PC-3 (cell line): ENCODE measurements around the gene ZC3HAV1L. TPM values are rescaled to one million over a fixed set of nuclear protein-coding genes. Genes with fewer than 3 reads are reported as not detected.

Source experiments
- ATAC-seq: fragments of 200-7000 bp; cut with Tn5 transposase; 2 replicates; pipeline ENCODE4 v1.9.1; 2020; ENCODE audit warnings: mild to moderate bottlenecking, moderate library complexity
- BruUV-seq: library from RNA; stranded (reverse); fragments of 400-500 nt; replicated peaks from 2 replicates; lab custom pipeline; 2021; lab: Mats Ljungman, UMichigan
- CTCF ChIA-PET: fragments of 300-600 bp; sonication (Branson Sonifier 250); formaldehyde crosslinking; loops from one replicate; lab custom pipeline; 2022; ENCODE audit warnings: antibody characterized with exemption; lab: Charles Lee
- POLR2A ChIA-PET: fragments of 300-600 bp; sonication (Branson Sonifier 250); formaldehyde crosslinking; loops from one replicate; lab custom pipeline; 2022; ENCODE audit warnings: antibody characterized with exemption; ENCODE audit not compliant: unreplicated experiment; lab: Charles Lee
- DNase-seq: peaks from one replicate; pipeline ENCODE4 v3.0.0-alpha.2; 2015
- H2AFZ ChIP-seq: fragments of 300-600 bp; sonication (generic); 2 replicates; pipeline ENCODE4 v1.6.0; 2016; ENCODE audit warnings: antibody characterized with exemption, low read length
- H3F3A ChIP-seq: fragments of 300-600 bp; sonication (generic); one replicate; pipeline ENCODE4 v1.6.0; 2017; ENCODE audit warnings: antibody characterized with exemption, low read length, control low read depth, mild to moderate bottlenecking; ENCODE audit not compliant: unreplicated experiment
- H3K27ac ChIP-seq: fragments of 300-600 bp; sonication (generic); 2 replicates; pipeline ENCODE4 v1.5.1; 2016; ENCODE audit warnings: mild to moderate bottlenecking, low read length
- H3K27me3 ChIP-seq: fragments of 300-600 bp; sonication (generic); 2 replicates; pipeline ENCODE4 v1.6.1; 2016; ENCODE audit warnings: low read length, mixed read lengths
- H3K36me3 ChIP-seq: fragments of 300-600 bp; sonication (generic); 2 replicates; pipeline ENCODE4 v1.6.1; 2016; ENCODE audit warnings: low read depth, mixed run types, low read length, mixed read lengths
- H3K4me1 ChIP-seq: fragments of 300-600 bp; sonication (generic); 2 replicates; pipeline ENCODE4 v1.5.1; 2016; ENCODE audit warnings: low read length; ENCODE audit not compliant: insufficient read depth
- H3K4me2 ChIP-seq: fragments of 300-600 bp; sonication (generic); 2 replicates; pipeline ENCODE4 v1.6.0; 2016; ENCODE audit warnings: low read length
- H3K4me3 ChIP-seq: fragments of 300-600 bp; sonication (generic); 2 replicates; pipeline ENCODE4 v1.5.1; 2016; ENCODE audit warnings: mild to moderate bottlenecking, low read length, mixed read lengths
- H3K79me2 ChIP-seq: fragments of 300-600 bp; sonication (generic); 2 replicates; pipeline ENCODE4 v1.6.1; 2017; ENCODE audit warnings: low read length, mixed read lengths
- H3K9ac ChIP-seq: fragments of 300-600 bp; sonication (generic); 2 replicates; pipeline ENCODE4 v1.6.0; 2016; ENCODE audit warnings: mild to moderate bottlenecking, low read length
- H3K9me2 ChIP-seq: fragments of 300-600 bp; sonication (generic); replicated peaks from 2 replicates; pipeline ENCODE4 v1.6.1; 2016; ENCODE audit warnings: mixed run types, low read length, mixed read lengths
- H3K9me3 ChIP-seq: fragments of 300-600 bp; sonication (generic); 2 replicates; pipeline ENCODE4 v1.6.1; 2016; ENCODE audit warnings: low read length, mixed read lengths
- H4K20me1 ChIP-seq: fragments of 300-600 bp; sonication (generic); 2 replicates; pipeline ENCODE4 v1.6.1; 2016; ENCODE audit warnings: low read length, mixed read lengths
- CTCF ChIP-seq: fragments of 300-600 bp; sonication (generic); conservative IDR thresholded peaks from 2 replicates; pipeline ENCODE4 v1.5.1; 2017; ENCODE audit warnings: antibody characterized with exemption, low read depth, mild to moderate bottlenecking, low read length
- EZH2 ChIP-seq: fragments of 300-600 bp; sonication (generic); IDR thresholded peaks from one replicate; pipeline ENCODE4 v1.6.1; 2017; ENCODE audit warnings: antibody characterized with exemption, mild to moderate bottlenecking, low read length; ENCODE audit not compliant: unreplicated experiment
- EZH2phosphoT487 ChIP-seq: fragments of 300-600 bp; sonication (generic); IDR thresholded peaks from 2 replicates; pipeline ENCODE4 v1.6.1; 2018; ENCODE audit warnings: mild to moderate bottlenecking, antibody characterized with exemption, low read length, borderline replicate concordance
- intact Hi-C: fragments of 100-400 bp; cut with micrococcal nuclease; formaldehyde crosslinking; loops from 2 replicates; pipeline ENCODE4 v1.9.0; 2023
- total RNA-seq: library from RNA; depleted of rRNA; stranded (reverse); fragments of >200 nt; gene quantifications from 2 replicates; pipeline ENCODE4 v1.2.3, GENCODE V29; 2014

The ZC3HAV1L gene
- total RNA-seq, 1 experiment from 2014 or later: 8.2 TPM

- Histone ChIP-seq H3K9me3 (no peaks in the 10 kb centered on the region), H4K20me1 (no peaks in the 10 kb centered on the region), H3K27me3 (no peaks in the 10 kb centered on the region), H3K9ac (no peak overlapping the region), H3K27ac (no peak overlapping the region), H2AFZ (no peak overlapping the region), H3K4me2 (no peak overlapping the region), H3K9me2 (no peaks in the 10 kb centered on the region), H3K4me3 (no peak overlapping the region), H3K36me3 (peaks cover 5% of the 10 kb centered on the region; the same call in 1 of the 2 replicates), H3F3A (no peaks in the 10 kb centered on the region), H3K79me2 (no peaks in the 10 kb centered on the region), H3K4me1 (peaks cover 7% of the 10 kb centered on the region; the same call in 1 of the 2 replicates)
- intact Hi-C loops: no loop called here
- DNase-seq (no peak), ATAC-seq (no peak; the same call in 1 of the 2 replicates)
- POLR2A ChIA-PET: no interaction called here
- TF ChIP-seq EZH2phosphoT487 (no peak), CTCF (no peak), EZH2 (no peak)
- BruUV-seq: TSS peak; percentile 3
- CTCF ChIA-PET: no interaction called here
Measured at GRCh38 chr7:139043823-139044812, 8.3 kb upstream of the ZC3HAV1L start.

- Histone ChIP-seq H3K9ac (no peak overlapping the region), H2AFZ (no peak overlapping the region), H3K27me3 (no peaks in the 10 kb centered on the region), H3K79me2 (no peaks in the 10 kb centered on the region), H3K27ac (no peak overlapping the region), H3K4me3 (no peak overlapping the region), H3K4me1 (peaks cover 8% of the 10 kb centered on the region; the same call in 1 of the 2 replicates), H3K36me3 (no peaks in the 10 kb centered on the region; the same call in 1 of the 2 replicates), H3F3A (no peaks in the 10 kb centered on the region), H3K4me2 (no peak overlapping the region), H3K9me2 (no peaks in the 10 kb centered on the region; the same call in 1 of the 2 replicates), H3K9me3 (no peaks in the 10 kb centered on the region), H4K20me1 (no peaks in the 10 kb centered on the region)
- ChIA-PET CTCF (no interaction called here), POLR2A (no interaction called here)
- no TSS peak for BruUV-seq
- intact Hi-C loops: no loop called here
- no peak for DNase-seq
- ATAC-seq: peak; percentile 27; the same call in 1 of the 2 replicates
- TF ChIP-seq EZH2phosphoT487 (no peak), CTCF (no peak), EZH2 (no peak)
Measured at GRCh38 chr7:139041378-139042085, 5.7 kb upstream of the ZC3HAV1L start.
